HCT116 (cell line): ENCODE measurements around the gene TRIM66.

Experiments
- CEBPB ChIP-seq: IDR thresholded peaks from 2 replicates; pipeline ENCODE4 v1.6.1; 2012; ENCODE audit warnings: low read depth
- CTCF ChIP-seq, 3 experiments: fragments of 200-600 bp in 1 of 3; sonication (generic) in 1 of 3; IDR thresholded peaks in 2 of 3; conservative IDR thresholded peaks in 1 of 3; 2 replicates each; pipeline ENCODE4 v1.5.1; 2012 to 2017; ENCODE audit warnings: low read depth in 2 of 3, low read length in 2 of 3, antibody characterized with exemption in 1 of 3, borderline replicate concordance in 1 of 3, control low read depth in 1 of 3, mild to moderate bottlenecking in 1 of 3, mixed read lengths in 1 of 3, mixed run types in 1 of 3, moderate library complexity in 1 of 3; ENCODE audit not compliant: insufficient read depth in 1 of 3
- EGR1 ChIP-seq: IDR thresholded peaks from 2 replicates; pipeline ENCODE4 v1.6.1; 2012; ENCODE audit warnings: low read depth
- EZH2 ChIP-seq: fragments of 200-600 bp; sonication (generic); IDR thresholded peaks from 2 replicates; pipeline ENCODE4 v1.6.1; 2017; ENCODE audit warnings: antibody characterized with exemption, mixed run types
- POLR2A ChIP-seq: IDR thresholded peaks from 2 replicates; pipeline ENCODE4 v1.7.0; 2011; ENCODE audit warnings: borderline replicate concordance; ENCODE audit not compliant: insufficient read depth, insufficient read length; ENCODE audit errors: extremely low read depth
- POLR2AphosphoS5 ChIP-seq: IDR thresholded peaks from 2 replicates; pipeline ENCODE4 v1.6.1; 2011; ENCODE audit warnings: mild to moderate bottlenecking, low read depth, low read length, moderate library complexity
- SP1 ChIP-seq: IDR thresholded peaks from 2 replicates; pipeline ENCODE4 v1.6.1; 2012; ENCODE audit warnings: low read depth
- ZNF274 ChIP-seq: fragments of 200-500 bp; sonication (Bioruptor generic); IDR thresholded peaks from 2 replicates; pipeline ENCODE4 v1.6.1; 2014; ENCODE audit warnings: mild to moderate bottlenecking, low read depth, low read length, inconsistent platforms

GRCh38 chr11:8693555-8693954, 11.1 kb upstream of the TRIM66 start:
- TF ChIP-seq CTCF (IDR thresholded peaks at IDR 0.05 in 2 of 3, conservative IDR thresholded peaks at IDR 0.05 in 1 of 3; ENCODE audit: borderline replicate concordance in 1 of 3, insufficient read depth in 1 of 3, low read depth in 2 of 3, low read length in 2 of 3) (no peak), ZNF274 (no peak), POLR2A (no peak), POLR2AphosphoS5 (no peak), CEBPB (no peak), SP1 (no peak), EGR1 (no peak), EZH2 (no peak)
